Epithelial cell of proximal tubule (primary cell): ENCODE data around the gene EFCAB9. TPM values are rescaled to one million over a fixed set of nuclear protein-coding genes. Genes with fewer than 3 reads are reported as not detected.
"Not testable (repeated sequence)": the region's sequence is repeated elsewhere in the genome, so short reads cannot be mapped to it uniquely, and the experiment has no call there.

ENCODE experiments used
- DNase-seq: peaks from one replicate; pipeline ENCODE4 v3.0.0-alpha.2; 2011; ENCODE audit warnings: low read depth
- H3K4me3 ChIP-seq: 2 replicates; pipeline ENCODE4 v1.5.1; 2011; ENCODE audit warnings: low read depth, mild to moderate bottlenecking, low read length
- total RNA-seq: library from RNA; depleted of rRNA; stranded (reverse); fragments of >200 nt; gene quantifications from 2 replicates; pipeline ENCODE4 v1.2.3, GENCODE V29; 2015
- TF ChIP-seq, protein P1 (sequence below): conservative IDR thresholded peaks from 2 replicates; pipeline ENCODE4 v1.5.1; 2012; ENCODE audit warnings: low read depth, mild to moderate bottlenecking, low read length

Gene EFCAB9
- total RNA-seq, 1 donor from 2014 or later, result not detected

DNA sequence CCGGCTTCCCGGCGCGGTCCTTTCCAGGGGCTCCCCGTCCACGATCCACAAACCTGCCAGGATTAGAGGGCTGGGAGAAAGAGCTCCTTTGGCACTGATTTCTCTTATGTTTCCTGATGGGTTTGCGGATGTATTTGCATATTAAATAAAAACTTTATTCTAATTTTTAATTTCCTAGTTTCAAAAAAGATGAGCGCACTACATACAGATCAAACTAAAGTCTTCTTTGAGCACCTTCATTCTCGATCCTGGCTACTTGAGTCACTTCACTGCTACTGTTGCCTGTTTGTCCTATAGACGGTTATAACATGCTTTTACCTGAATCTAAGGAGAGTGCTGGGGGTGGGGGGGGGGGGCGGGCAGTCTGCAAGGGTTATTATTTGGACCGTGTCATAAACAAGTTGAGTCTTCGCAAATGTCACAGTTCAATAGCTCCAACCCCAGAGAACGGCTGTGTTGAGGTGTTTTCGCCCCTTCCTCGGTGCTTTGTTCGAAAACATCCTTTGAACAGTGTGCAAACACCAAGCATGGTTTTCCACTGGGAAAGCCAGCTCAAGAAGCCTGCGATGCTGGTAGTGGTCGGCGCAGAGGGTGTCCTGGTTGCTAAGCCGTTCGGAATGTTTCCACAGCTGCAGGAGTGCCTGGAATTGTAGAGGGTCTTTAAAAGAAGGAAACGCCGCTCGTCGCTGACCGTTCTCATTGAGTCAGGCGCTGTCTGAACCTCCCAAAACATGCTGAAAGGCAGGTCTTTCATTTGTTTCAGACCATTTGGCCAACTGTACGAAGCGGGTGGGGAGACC lies 4.9 kb upstream of the EFCAB9 start:
- TF ChIP-seq, protein P1, sequence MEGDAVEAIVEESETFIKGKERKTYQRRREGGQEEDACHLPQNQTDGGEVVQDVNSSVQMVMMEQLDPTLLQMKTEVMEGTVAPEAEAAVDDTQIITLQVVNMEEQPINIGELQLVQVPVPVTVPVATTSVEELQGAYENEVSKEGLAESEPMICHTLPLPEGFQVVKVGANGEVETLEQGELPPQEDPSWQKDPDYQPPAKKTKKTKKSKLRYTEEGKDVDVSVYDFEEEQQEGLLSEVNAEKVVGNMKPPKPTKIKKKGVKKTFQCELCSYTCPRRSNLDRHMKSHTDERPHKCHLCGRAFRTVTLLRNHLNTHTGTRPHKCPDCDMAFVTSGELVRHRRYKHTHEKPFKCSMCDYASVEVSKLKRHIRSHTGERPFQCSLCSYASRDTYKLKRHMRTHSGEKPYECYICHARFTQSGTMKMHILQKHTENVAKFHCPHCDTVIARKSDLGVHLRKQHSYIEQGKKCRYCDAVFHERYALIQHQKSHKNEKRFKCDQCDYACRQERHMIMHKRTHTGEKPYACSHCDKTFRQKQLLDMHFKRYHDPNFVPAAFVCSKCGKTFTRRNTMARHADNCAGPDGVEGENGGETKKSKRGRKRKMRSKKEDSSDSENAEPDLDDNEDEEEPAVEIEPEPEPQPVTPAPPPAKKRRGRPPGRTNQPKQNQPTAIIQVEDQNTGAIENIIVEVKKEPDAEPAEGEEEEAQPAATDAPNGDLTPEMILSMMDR, result no peak
- no peak for DNase-seq
- peak overlapping the region; percentile 97 for H3K4me3 ChIP-seq

DNA sequence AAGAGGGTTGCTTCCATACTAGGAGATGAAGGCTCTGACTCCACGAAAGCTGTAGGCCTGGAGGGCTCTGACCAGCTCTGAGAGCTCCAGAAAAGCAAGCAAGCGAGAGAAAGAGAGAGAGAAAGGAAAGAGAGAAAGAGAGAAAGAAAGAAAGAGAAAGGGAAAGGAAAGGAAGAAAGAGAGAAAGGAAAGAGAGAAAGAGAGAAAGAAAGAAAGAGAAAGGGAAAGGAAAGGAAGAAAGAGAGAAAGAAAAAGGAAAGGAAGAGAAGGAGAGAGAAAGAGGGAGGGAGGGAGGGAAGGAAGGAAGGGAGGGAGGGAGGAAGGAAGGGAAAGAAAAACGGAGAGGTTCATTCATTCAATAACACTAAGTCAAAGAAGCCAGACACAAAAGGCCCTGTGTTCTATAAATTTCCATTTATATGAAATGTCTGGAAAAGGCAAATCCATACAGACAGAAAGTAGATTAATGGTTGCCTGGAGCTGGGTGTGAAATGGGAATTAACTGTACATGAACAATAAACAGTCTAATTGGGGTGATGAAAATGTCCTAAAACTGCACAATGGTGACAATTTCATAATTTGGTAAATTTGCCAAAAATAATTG lies 4.2 kb upstream of the EFCAB9 start:
- TF ChIP-seq, protein P1, result no peak

DNA sequence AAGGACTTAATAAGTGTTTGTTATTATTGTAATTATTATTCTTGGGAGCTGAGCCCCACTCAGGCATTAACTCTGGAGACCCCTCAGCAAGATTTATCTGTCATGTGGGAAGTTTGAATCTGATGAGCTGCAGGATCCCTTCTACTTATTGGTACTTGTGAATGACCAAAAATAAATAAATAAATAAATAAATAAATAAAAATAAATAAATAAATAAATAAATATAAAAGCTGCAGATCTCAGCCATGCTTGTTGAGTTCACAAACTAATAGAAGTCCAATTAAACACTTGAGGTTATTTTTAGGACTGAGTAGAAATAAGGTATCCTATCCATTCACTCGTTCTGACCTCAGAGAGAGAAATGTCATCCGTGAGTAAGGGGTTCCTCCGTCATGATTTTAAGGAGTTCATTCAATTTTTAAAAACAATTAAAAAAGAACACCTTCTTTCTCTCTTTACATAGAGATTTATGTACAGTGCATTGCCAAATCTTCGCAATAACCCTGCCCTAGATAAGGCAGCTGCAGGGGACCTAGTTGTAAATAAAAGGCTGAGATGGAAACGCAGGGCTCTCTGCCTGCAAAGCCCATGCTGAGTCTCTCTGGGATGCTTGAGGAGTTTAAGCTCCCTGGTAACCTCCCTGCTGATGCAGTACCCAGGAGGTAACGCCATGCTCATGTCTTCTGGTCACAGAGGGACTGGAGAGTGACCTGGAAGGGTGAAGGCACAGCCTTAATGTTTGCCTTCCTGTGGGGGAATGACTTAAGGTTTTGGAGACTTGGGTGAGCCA lies 1.2 kb downstream of the EFCAB9 start:
- no peak overlapping the region for H3K4me3 ChIP-seq
- TF ChIP-seq, protein P1, result no peak
- DNase-seq, result no peak

More for the DNA sequence above, 4.2 kb upstream of the EFCAB9 start:
- H3K4me3 ChIP-seq, result no peak overlapping the region
- DNase-seq, result no peak

DNA sequence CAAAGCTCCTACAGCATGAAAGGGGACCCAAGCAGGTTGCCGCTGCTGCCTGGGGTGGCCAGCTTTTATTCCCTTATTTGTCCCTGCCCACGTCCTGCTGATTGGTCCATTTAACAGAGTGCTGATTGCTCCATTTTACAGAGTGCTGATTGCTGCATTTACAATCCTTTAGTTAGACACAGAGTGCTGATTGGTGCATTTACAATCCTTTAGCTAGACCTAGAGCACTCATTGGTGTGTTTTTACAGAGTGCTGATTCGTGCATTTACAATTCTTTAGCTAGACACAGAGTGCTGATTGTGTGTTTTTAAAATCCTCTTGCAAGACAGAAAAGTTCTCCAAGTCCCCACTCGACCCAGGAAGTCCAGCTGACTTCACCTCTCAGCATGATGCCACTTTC lies 3.8 kb downstream of the EFCAB9 start:
- H3K4me3 ChIP-seq, DNase-seq: not testable (repeated sequence)

DNA sequence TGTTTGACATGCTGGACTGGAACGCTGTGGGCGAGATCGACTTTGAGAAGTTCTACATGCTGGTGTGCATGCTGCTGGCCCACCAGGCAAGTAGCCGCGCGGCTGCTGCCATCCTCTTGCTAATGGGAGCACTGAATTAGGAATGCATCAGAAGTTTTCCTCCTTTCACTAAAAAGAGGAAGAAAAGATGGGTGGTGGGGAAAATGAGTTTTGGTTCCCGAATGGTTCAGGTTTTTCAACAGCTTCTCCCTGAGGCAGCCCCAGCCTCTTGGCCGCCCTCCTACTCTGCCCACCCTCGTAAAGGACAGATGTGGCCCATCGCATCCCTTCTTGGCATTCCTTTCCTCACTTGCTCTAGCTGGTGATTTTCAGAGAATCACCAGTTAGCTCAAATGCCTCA lies 5.5 kb downstream of the EFCAB9 start:
- H3K4me3 ChIP-seq, result no peak overlapping the region
- no peak for DNase-seq
- TF ChIP-seq, protein P1, result no peak

DNA sequence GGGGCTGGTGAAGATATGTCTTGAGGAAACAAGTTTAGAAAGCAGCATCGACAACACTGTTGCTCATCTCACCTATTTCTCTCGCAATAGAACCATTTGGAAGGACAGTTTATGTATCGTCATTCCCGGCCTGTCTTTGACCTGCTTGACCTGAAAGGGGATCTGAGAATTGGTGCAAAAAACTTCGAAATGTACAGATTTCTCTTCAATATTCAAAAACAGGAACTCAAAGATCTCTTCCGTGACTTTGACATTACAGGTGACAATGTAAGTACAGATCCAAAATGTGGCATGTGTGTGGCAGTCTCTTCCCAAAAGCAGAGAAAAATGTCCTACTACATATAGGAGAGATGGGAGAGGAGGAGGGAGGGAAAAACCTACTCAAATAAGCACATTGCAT lies 6.5 kb downstream of the EFCAB9 start:
- no peak overlapping the region for H3K4me3 ChIP-seq
- TF ChIP-seq, protein P1, result no peak
- no peak for DNase-seq

DNA sequence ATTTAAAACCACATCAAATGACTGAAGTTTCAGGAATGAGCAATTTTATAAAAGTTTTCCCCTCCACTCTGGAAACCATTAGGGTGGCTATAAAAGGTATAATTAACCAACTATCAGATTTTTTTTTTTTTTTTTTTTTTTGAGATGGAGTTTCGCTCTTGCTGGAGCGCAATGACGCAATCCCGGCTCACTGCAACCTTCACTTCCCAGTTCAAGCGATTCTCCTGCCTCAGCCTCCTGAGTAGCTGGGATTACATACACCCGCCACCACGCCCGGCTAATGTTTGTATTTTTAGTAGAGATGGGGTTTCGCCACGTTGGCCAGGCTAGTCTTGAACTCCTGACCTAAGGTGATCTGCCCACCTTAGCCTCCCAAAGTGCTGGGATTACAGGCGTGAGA lies 12.0 kb downstream of the EFCAB9 start:
- not testable (repeated sequence) for H3K4me3 ChIP-seq, DNase-seq
